K562 (cell line): ENCODE results near the gene ZNF747. TPM values are rescaled to one million over a fixed set of nuclear protein-coding genes. Genes with fewer than 3 reads are reported as not detected.

Source experiments
- ETS2 ChIP-seq: IDR thresholded peaks from 2 replicates; pipeline ENCODE4 v1.6.1; 2016; ENCODE audit warnings: borderline replicate concordance, missing genetic modification characterization, mild to moderate bottlenecking, moderate library complexity, missing compliant biosample characterization; ENCODE audit not compliant: poor library complexity, severe bottlenecking
- MCM7 ChIP-seq, 2 experiments: fragments of 450-650 bp; IDR thresholded peaks; 2 replicates each; pipeline ENCODE4 v1.6.1; 2016 to 2018
- RUNX1 ChIP-seq: sonication (generic); IDR thresholded peaks from 2 replicates; pipeline ENCODE4 v1.6.1; 2016; ENCODE audit warnings: antibody characterized with exemption, low read depth
- SETDB1 ChIP-seq: IDR thresholded peaks from one replicate; pipeline ENCODE4 v1.6.1; 2012; ENCODE audit warnings: low read length, control low read depth, inconsistent platforms
- polyA plus RNA-seq, 8 experiments: library from polyadenylated mRNA; depleted of rRNA in 4 of 8; stranded (reverse) in 5 of 8; unstranded in 3 of 8; fragments of >200 nt; fragmentation: Nextera tagmentation in 2 of 8; fragmentation: Illumina TruSeq in 1 of 8; extraction: Ambion mirVana in 2 of 8; extraction: Trizol in 1 of 8; gene quantifications; 2 replicates each; pipeline versions ENCODE4 v1.2.1 to v1.2.3, GENCODE V29; 2011 to 2014; ENCODE audit warnings: inconsistent platforms in 1 of 8, missing spikeins in 1 of 8
- total RNA-seq, 7 experiments: library from RNA; depleted of rRNA in 6 of 7; stranded (reverse); fragments of >200 nt in 6 of 7; fragmentation: Illumina TruSeq in 2 of 7; extraction: Trizol in 2 of 7; gene quantifications; 2 replicates each; pipeline versions ENCODE4 v1.2.1 to v1.2.3, GENCODE V29; 2011 to 2021; ENCODE audit warnings: low replicate concordance in 1 of 7
- TF ChIP-seq, protein P1 (sequence below): fragments of 450-650 bp; IDR thresholded peaks from 2 replicates; pipeline ENCODE4 v1.6.1; 2016; ENCODE audit warnings: mild to moderate bottlenecking, moderate library complexity
- TF ChIP-seq, protein P2 (sequence below): sonication (generic); formaldehyde crosslinking; IDR thresholded peaks from 2 replicates; pipeline ENCODE4 v1.8.0; 2023; ENCODE audit warnings: missing genetic modification reagents, mild to moderate bottlenecking, borderline replicate concordance
- TF ChIP-seq, protein P3 (sequence below): fragments of 250-450 bp; sonication (Bioruptor Pico); IDR thresholded peaks from 2 replicates; pipeline ENCODE4 v1.8.0; 2022; ENCODE audit warnings: inconsistent platforms, mild to moderate bottlenecking, moderate library complexity, borderline replicate concordance
- TF ChIP-seq, protein P4 (sequence below): sonication (generic); IDR thresholded peaks from 2 replicates; pipeline ENCODE4 v1.6.1; 2016

The ZNF747 gene
- total and polyA plus RNA-seq, 9 of the 15 experiments (the other 6 are each of a cell fraction or from before 2014, with no cell fraction given) = 0.14 to 3.3 (median 1.5) TPM

DNA sequence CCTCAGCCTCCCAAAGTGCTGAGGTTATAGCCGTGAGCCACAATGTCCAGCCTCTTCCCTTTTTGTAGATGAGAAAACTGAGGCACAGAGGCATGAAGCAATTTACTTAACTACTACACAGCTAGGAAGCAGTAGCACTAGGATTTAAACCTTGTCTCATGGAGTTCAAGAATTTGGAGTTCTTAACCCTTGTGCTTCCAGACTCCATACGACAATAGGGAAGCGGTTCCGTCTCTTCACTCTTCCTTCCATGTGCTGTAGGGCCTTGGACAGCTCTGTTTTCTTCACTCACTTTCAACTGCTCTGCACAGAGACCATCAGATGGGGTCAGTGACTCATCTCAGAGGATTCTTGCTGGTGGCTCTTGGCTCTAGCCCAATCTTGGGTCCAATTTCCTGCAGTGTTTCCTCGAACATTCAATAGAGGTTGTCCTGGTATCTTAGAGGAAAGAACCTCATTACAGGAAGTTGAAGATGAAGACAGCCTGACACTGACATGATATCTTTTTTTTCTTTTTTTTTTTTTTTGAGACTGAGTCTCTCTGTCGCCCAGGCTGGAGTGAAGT, 42.8 kb downstream of the ZNF747 start (continued):
- TF ChIP-seq, protein P1, sequence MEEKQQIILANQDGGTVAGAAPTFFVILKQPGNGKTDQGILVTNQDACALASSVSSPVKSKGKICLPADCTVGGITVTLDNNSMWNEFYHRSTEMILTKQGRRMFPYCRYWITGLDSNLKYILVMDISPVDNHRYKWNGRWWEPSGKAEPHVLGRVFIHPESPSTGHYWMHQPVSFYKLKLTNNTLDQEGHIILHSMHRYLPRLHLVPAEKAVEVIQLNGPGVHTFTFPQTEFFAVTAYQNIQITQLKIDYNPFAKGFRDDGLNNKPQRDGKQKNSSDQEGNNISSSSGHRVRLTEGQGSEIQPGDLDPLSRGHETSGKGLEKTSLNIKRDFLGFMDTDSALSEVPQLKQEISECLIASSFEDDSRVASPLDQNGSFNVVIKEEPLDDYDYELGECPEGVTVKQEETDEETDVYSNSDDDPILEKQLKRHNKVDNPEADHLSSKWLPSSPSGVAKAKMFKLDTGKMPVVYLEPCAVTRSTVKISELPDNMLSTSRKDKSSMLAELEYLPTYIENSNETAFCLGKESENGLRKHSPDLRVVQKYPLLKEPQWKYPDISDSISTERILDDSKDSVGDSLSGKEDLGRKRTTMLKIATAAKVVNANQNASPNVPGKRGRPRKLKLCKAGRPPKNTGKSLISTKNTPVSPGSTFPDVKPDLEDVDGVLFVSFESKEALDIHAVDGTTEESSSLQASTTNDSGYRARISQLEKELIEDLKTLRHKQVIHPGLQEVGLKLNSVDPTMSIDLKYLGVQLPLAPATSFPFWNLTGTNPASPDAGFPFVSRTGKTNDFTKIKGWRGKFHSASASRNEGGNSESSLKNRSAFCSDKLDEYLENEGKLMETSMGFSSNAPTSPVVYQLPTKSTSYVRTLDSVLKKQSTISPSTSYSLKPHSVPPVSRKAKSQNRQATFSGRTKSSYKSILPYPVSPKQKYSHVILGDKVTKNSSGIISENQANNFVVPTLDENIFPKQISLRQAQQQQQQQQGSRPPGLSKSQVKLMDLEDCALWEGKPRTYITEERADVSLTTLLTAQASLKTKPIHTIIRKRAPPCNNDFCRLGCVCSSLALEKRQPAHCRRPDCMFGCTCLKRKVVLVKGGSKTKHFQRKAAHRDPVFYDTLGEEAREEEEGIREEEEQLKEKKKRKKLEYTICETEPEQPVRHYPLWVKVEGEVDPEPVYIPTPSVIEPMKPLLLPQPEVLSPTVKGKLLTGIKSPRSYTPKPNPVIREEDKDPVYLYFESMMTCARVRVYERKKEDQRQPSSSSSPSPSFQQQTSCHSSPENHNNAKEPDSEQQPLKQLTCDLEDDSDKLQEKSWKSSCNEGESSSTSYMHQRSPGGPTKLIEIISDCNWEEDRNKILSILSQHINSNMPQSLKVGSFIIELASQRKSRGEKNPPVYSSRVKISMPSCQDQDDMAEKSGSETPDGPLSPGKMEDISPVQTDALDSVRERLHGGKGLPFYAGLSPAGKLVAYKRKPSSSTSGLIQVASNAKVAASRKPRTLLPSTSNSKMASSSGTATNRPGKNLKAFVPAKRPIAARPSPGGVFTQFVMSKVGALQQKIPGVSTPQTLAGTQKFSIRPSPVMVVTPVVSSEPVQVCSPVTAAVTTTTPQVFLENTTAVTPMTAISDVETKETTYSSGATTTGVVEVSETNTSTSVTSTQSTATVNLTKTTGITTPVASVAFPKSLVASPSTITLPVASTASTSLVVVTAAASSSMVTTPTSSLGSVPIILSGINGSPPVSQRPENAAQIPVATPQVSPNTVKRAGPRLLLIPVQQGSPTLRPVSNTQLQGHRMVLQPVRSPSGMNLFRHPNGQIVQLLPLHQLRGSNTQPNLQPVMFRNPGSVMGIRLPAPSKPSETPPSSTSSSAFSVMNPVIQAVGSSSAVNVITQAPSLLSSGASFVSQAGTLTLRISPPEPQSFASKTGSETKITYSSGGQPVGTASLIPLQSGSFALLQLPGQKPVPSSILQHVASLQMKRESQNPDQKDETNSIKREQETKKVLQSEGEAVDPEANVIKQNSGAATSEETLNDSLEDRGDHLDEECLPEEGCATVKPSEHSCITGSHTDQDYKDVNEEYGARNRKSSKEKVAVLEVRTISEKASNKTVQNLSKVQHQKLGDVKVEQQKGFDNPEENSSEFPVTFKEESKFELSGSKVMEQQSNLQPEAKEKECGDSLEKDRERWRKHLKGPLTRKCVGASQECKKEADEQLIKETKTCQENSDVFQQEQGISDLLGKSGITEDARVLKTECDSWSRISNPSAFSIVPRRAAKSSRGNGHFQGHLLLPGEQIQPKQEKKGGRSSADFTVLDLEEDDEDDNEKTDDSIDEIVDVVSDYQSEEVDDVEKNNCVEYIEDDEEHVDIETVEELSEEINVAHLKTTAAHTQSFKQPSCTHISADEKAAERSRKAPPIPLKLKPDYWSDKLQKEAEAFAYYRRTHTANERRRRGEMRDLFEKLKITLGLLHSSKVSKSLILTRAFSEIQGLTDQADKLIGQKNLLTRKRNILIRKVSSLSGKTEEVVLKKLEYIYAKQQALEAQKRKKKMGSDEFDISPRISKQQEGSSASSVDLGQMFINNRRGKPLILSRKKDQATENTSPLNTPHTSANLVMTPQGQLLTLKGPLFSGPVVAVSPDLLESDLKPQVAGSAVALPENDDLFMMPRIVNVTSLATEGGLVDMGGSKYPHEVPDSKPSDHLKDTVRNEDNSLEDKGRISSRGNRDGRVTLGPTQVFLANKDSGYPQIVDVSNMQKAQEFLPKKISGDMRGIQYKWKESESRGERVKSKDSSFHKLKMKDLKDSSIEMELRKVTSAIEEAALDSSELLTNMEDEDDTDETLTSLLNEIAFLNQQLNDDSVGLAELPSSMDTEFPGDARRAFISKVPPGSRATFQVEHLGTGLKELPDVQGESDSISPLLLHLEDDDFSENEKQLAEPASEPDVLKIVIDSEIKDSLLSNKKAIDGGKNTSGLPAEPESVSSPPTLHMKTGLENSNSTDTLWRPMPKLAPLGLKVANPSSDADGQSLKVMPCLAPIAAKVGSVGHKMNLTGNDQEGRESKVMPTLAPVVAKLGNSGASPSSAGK = peak; percentile 67
- TF ChIP-seq RUNX1 (no peak), MCM7 (IDR thresholded peaks at IDR 0.05) (no peak), SETDB1 (no peak), ETS2 (tag) (no peak)
- TF ChIP-seq, protein P2, sequence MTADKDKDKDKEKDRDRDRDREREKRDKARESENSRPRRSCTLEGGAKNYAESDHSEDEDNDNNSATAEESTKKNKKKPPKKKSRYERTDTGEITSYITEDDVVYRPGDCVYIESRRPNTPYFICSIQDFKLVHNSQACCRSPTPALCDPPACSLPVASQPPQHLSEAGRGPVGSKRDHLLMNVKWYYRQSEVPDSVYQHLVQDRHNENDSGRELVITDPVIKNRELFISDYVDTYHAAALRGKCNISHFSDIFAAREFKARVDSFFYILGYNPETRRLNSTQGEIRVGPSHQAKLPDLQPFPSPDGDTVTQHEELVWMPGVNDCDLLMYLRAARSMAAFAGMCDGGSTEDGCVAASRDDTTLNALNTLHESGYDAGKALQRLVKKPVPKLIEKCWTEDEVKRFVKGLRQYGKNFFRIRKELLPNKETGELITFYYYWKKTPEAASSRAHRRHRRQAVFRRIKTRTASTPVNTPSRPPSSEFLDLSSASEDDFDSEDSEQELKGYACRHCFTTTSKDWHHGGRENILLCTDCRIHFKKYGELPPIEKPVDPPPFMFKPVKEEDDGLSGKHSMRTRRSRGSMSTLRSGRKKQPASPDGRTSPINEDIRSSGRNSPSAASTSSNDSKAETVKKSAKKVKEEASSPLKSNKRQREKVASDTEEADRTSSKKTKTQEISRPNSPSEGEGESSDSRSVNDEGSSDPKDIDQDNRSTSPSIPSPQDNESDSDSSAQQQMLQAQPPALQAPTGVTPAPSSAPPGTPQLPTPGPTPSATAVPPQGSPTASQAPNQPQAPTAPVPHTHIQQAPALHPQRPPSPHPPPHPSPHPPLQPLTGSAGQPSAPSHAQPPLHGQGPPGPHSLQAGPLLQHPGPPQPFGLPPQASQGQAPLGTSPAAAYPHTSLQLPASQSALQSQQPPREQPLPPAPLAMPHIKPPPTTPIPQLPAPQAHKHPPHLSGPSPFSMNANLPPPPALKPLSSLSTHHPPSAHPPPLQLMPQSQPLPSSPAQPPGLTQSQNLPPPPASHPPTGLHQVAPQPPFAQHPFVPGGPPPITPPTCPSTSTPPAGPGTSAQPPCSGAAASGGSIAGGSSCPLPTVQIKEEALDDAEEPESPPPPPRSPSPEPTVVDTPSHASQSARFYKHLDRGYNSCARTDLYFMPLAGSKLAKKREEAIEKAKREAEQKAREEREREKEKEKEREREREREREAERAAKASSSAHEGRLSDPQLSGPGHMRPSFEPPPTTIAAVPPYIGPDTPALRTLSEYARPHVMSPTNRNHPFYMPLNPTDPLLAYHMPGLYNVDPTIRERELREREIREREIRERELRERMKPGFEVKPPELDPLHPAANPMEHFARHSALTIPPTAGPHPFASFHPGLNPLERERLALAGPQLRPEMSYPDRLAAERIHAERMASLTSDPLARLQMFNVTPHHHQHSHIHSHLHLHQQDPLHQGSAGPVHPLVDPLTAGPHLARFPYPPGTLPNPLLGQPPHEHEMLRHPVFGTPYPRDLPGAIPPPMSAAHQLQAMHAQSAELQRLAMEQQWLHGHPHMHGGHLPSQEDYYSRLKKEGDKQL (CRISPR knock-in tag) = no peak
- TF ChIP-seq, protein P3, sequence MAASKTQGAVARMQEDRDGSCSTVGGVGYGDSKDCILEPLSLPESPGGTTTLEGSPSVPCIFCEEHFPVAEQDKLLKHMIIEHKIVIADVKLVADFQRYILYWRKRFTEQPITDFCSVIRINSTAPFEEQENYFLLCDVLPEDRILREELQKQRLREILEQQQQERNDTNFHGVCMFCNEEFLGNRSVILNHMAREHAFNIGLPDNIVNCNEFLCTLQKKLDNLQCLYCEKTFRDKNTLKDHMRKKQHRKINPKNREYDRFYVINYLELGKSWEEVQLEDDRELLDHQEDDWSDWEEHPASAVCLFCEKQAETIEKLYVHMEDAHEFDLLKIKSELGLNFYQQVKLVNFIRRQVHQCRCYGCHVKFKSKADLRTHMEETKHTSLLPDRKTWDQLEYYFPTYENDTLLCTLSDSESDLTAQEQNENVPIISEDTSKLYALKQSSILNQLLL (CRISPR knock-in tag) = no peak
- TF ChIP-seq, protein P4, sequence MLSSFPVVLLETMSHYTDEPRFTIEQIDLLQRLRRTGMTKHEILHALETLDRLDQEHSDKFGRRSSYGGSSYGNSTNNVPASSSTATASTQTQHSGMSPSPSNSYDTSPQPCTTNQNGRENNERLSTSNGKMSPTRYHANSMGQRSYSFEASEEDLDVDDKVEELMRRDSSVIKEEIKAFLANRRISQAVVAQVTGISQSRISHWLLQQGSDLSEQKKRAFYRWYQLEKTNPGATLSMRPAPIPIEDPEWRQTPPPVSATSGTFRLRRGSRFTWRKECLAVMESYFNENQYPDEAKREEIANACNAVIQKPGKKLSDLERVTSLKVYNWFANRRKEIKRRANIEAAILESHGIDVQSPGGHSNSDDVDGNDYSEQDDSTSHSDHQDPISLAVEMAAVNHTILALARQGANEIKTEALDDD = no peak
